ENCODE data around the gene ATRIP. TPM values are rescaled to one million over a fixed set of nuclear protein-coding genes. Genes with fewer than 3 reads are reported as not detected.

ATRIP gene
- total RNA-seq (2022; extraction: Qiagen RNA extraction; ENCODE audit: low read depth) = 7.3 to 9.8 TPM (median 9.4 TPM) in 5 replicates

GRCh38 chr3:48446425-48447193, at the start of gene ATRIP:
ATRIP (plus strand) TSS chr3:48446737; CDS start chr3:48446846, 109 bp downstream.

GRCh38 chr3:48429960-48430707, 16.4 kb upstream of the ATRIP start, which contains the start of gene PLXNB1:
PLXNB1 (minus strand) TSS chr3:48430086; CDS start chr3:48424611, 5,475 bp downstream.

GRCh38 chr3:48439820-48440589, 6.5 kb upstream of the ATRIP start, which contains the start of the genes CCDC51 and TMA7:
CCDC51 (minus strand) TSS chr3:48440119; CDS start chr3:48435128, 4,991 bp downstream.
TMA7 (plus strand) TSS chr3:48440257; CDS start chr3:48440297, 40 bp downstream.

GRCh38 chr3:48504051-48504946, 57.8 kb downstream of the ATRIP start, which contains the start of gene SHISA5:
SHISA5 (minus strand) TSS chr3:48504174; CDS start chr3:48504094, 80 bp downstream.

Other genes starting within 250 kb of the ATRIP start
- gene CAMP, start 223.2 kb upstream of the ATRIP start, total RNA-seq (2022; extraction: Qiagen RNA extraction; ENCODE audit: low read depth) = not detected in 5 replicates
- 2.6 to 2.9 TPM (median 2.7 TPM) in 5 replicates for gene ZNF589, start 205.6 kb upstream of the ATRIP start, total RNA-seq (2022; extraction: Qiagen RNA extraction; ENCODE audit: low read depth)
- 23.1 to 30.2 TPM (median 23.6 TPM) in 5 replicates for gene NME6, start 145.4 kb upstream of the ATRIP start, total RNA-seq (2022; extraction: Qiagen RNA extraction; ENCODE audit: low read depth)
- gene SPINK8, start 113.1 kb upstream of the ATRIP start, total RNA-seq (2022; extraction: Qiagen RNA extraction; ENCODE audit: low read depth) = not detected in 5 replicates
- gene FBXW12, start 74.5 kb upstream of the ATRIP start, total RNA-seq (2022; extraction: Qiagen RNA extraction; ENCODE audit: low read depth) = not detected in 5 replicates
- gene PLXNB1, start 16.7 kb upstream of the ATRIP start, total RNA-seq (2022; extraction: Qiagen RNA extraction; ENCODE audit: low read depth) = 13.2 to 15.8 TPM (median 15.1 TPM) in 5 replicates
- 25.1 to 28.0 TPM (median 27.4 TPM) in 5 replicates for gene CCDC51, start 6.6 kb upstream of the ATRIP start, total RNA-seq (2022; extraction: Qiagen RNA extraction; ENCODE audit: low read depth)
- 277 to 368 TPM (median 288 TPM) in 5 replicates for gene TMA7, start 6.5 kb upstream of the ATRIP start, total RNA-seq (2022; extraction: Qiagen RNA extraction; ENCODE audit: low read depth)
- gene SHISA5, start 57.4 kb downstream of the ATRIP start, total RNA-seq (2022; extraction: Qiagen RNA extraction; ENCODE audit: low read depth) = 112 to 141 TPM (median 121 TPM) in 5 replicates
- gene PFKFB4, start 110.1 kb downstream of the ATRIP start, total RNA-seq (2022; extraction: Qiagen RNA extraction; ENCODE audit: low read depth) = 15.6 to 24.2 TPM (median 17.2 TPM) in 5 replicates
- gene UCN2, start 117.0 kb downstream of the ATRIP start, total RNA-seq (2022; extraction: Qiagen RNA extraction; ENCODE audit: low read depth) = 8.8 to 14.2 TPM (median 10.2 TPM) in 5 replicates
- gene COL7A1, start 148.6 kb downstream of the ATRIP start, total RNA-seq (2022; extraction: Qiagen RNA extraction; ENCODE audit: low read depth) = 139 to 257 TPM (median 204 TPM) in 5 replicates
- 171 to 237 TPM (median 183 TPM) in 5 replicates for gene UQCRC1, start 162.9 kb downstream of the ATRIP start, total RNA-seq (2022; extraction: Qiagen RNA extraction; ENCODE audit: low read depth)
- not detected in 5 replicates for gene TMEM89, start 175.0 kb downstream of the ATRIP start, total RNA-seq (2022; extraction: Qiagen RNA extraction; ENCODE audit: low read depth)
- 14.4 to 19.9 TPM (median 19.4 TPM) in 5 replicates for gene SLC26A6, start 188.7 kb downstream of the ATRIP start, total RNA-seq (2022; extraction: Qiagen RNA extraction; ENCODE audit: low read depth)
- 3.7 to 5.5 TPM (median 4.5 TPM) in 5 replicates for gene CELSR3, start 216.1 kb downstream of the ATRIP start, total RNA-seq (2022; extraction: Qiagen RNA extraction; ENCODE audit: low read depth)
- 6.6 to 10.6 TPM (median 9.0 TPM) in 5 replicates for gene NCKIPSD, start 239.2 kb downstream of the ATRIP start, total RNA-seq (2022; extraction: Qiagen RNA extraction; ENCODE audit: low read depth)